K562 (cell line): ENCODE data around the gene SERPINE2. TPM values are rescaled to one million over a fixed set of nuclear protein-coding genes. Genes with fewer than 3 reads are reported as not detected.

ENCODE experiments used
- ATAC-seq: fragments of 200-7000 bp; cut with Tn5 transposase; 3 replicates; pipeline ENCODE4 v1.9.1; 2020; ENCODE audit warnings: moderate library complexity
- BruUV-seq: library from RNA; stranded (reverse); fragments of 400-500 nt; replicated peaks from 2 replicates; lab custom pipeline; 2021; lab: Mats Ljungman, UMichigan
- CTCF ChIA-PET: fragments of 300-600 bp; formaldehyde crosslinking; extraction: SDS; loops from one replicate; lab custom pipeline; 2021; ENCODE audit warnings: low intra/inter-chr PET ratio; lab: Yijun Ruan, JAX
- POLR2A ChIA-PET: fragments of 300-600, 350-650 bp; sonication (Branson Sonifier 250); formaldehyde crosslinking; extraction: SDS; loops from one replicate; lab custom pipeline; 2021; ENCODE audit warnings: antibody characterized with exemption, inconsistent platforms; lab: Yijun Ruan, JAX
- DNase-seq, 4 experiments: peaks; one replicate each; pipeline versions ENCODE4 v3.0.0 to v3.0.0-alpha.2; 2011 to 2018; ENCODE audit warnings: low spot score in 3 of 4, mixed read lengths in 3 of 4; ENCODE audit errors: extremely low read depth in 1 of 4
- FAIRE-seq: peaks from 2 replicates; lab custom pipeline; 2011; peaks lifted over from hg19 to GRCh38; lab: Jason Lieb, UNC
- H2AFZ ChIP-seq: 2 replicates; pipeline ENCODE4 v1.6.0; 2011; ENCODE audit warnings: low read depth, low read length, control low read depth, inconsistent platforms
- H3K27ac ChIP-seq: fragments of 200-600 bp; 3 replicates; pipeline ENCODE4 v1.8.0; 2011; ENCODE audit warnings: low read depth, mild to moderate bottlenecking, control low read depth, inconsistent platforms, low read length, moderate library complexity, mixed read lengths; ENCODE audit errors: extremely low read depth
- H3K27me3 ChIP-seq, 2 experiments: fragments of 300-600 bp in 1 of 2; 2 replicates in 1 of 2; 3 replicates in 1 of 2; pipeline versions ENCODE4 v1.6.0 to v1.8.0; 2011; ENCODE audit warnings: inconsistent platforms in 2 of 2, low read length in 2 of 2, mild to moderate bottlenecking in 1 of 2, mixed read lengths in 1 of 2, moderate library complexity in 1 of 2; ENCODE audit not compliant: control insufficient read depth in 2 of 2, insufficient read depth in 2 of 2
- H3K36me3 ChIP-seq: fragments of 300-600 bp; 3 replicates; pipeline ENCODE4 v1.8.0; 2011; ENCODE audit warnings: mild to moderate bottlenecking, low read length, inconsistent platforms; ENCODE audit not compliant: control insufficient read depth, insufficient read depth
- H3K4me1 ChIP-seq, 2 experiments: fragments of 200-600 bp in 1 of 2; replicated peaks in 1 of 2; 2 replicates in 1 of 2; 3 replicates in 1 of 2; pipeline versions ENCODE4 v1.5.1 to v1.8.0; 2011; ENCODE audit warnings: inconsistent platforms in 2 of 2, low read length in 2 of 2, mild to moderate bottlenecking in 1 of 2, mixed read lengths in 1 of 2, moderate library complexity in 1 of 2; ENCODE audit not compliant: control insufficient read depth in 2 of 2, insufficient read depth in 2 of 2
- H3K4me2 ChIP-seq: 2 replicates; pipeline ENCODE4 v1.6.1; 2011; ENCODE audit warnings: low read length, control low read depth, inconsistent platforms, mixed read lengths; ENCODE audit not compliant: insufficient read depth
- H3K4me3 ChIP-seq: fragments of 200-600 bp; sonication (generic), shearing (Covaris generic); 2 replicates; pipeline ENCODE4 v1.5.1; 2016; ENCODE audit warnings: control low read depth, inconsistent platforms
- H3K79me2 ChIP-seq: fragments of 200-600 bp; 3 replicates; pipeline ENCODE4 v1.8.0; 2011; ENCODE audit warnings: low read length, inconsistent platforms; ENCODE audit not compliant: control insufficient read depth, insufficient read depth
- H3K9ac ChIP-seq, 2 experiments: 2 replicates each; pipeline versions ENCODE4 v1.6.0 to v1.6.1; 2011; ENCODE audit warnings: low read depth in 2 of 2, low read length in 2 of 2, control low read depth in 1 of 2, inconsistent platforms in 1 of 2, mild to moderate bottlenecking in 1 of 2, mixed read lengths in 1 of 2; ENCODE audit not compliant: insufficient read depth in 1 of 2
- H3K9me1 ChIP-seq: one replicate; pipeline ENCODE4 v1.6.0; 2011; ENCODE audit warnings: inconsistent platforms, mild to moderate bottlenecking, low read length, moderate library complexity; ENCODE audit not compliant: control insufficient read depth, insufficient read depth
- H3K9me3 ChIP-seq: replicated peaks from 2 replicates; pipeline ENCODE4 v1.5.1; 2011; ENCODE audit warnings: low read depth, low read length, inconsistent platforms; ENCODE audit not compliant: control insufficient read depth, insufficient read depth
- H4K20me1 ChIP-seq: replicated peaks from 2 replicates; pipeline ENCODE4 v1.6.1; 2011; ENCODE audit warnings: low read length, inconsistent platforms, mixed read lengths; ENCODE audit not compliant: control insufficient read depth, insufficient read depth
- CEBPG ChIP-seq, 3 experiments: fragments of 200-800 bp in 1 of 3; sonication (Bioruptor generic) in 1 of 3; sonication (generic) in 1 of 3; formaldehyde crosslinking in 1 of 3; IDR thresholded peaks in 2 of 3; conservative IDR thresholded peaks in 1 of 3; 2 replicates each; pipeline versions ENCODE4 v1.6.1 to v1.8.0; 2016 to 2022; ENCODE audit warnings: missing compliant biosample characterization in 2 of 3, missing genetic modification characterization in 2 of 3, mild to moderate bottlenecking in 1 of 3, missing genetic modification reagents in 1 of 3
- PHB ChIP-seq: fragments of 250-450 bp; sonication (Bioruptor Pico); IDR thresholded peaks from 2 replicates; pipeline ENCODE4 v1.5.0; 2021
- PML ChIP-seq: IDR thresholded peaks from 2 replicates; pipeline ENCODE4 v1.6.1; 2012; ENCODE audit warnings: low read length, inconsistent platforms
- ZNF609 ChIP-seq: sonication (generic); formaldehyde crosslinking; IDR thresholded peaks from 2 replicates; pipeline ENCODE4 v1.8.1; 2023; ENCODE audit warnings: missing genetic modification reagents, mild to moderate bottlenecking, borderline replicate concordance
- WGBS: fragments of 100-300 bp; shearing (Covaris generic); methylation state at CpG from one replicate; pipeline ENCODE4 v1.1.6; 2016; ENCODE audit warnings: low coverage, mixed read lengths; ENCODE audit not compliant: insufficient coverage; ENCODE audit errors: missing lambda C conversion rate; 5-methylcytosine and 5-hydroxymethylcytosine counted together
- in situ Hi-C: fragments of 300-500 bp; cut with MboI; formaldehyde crosslinking; loops from 4 replicates; pipeline ENCODE4 v1.15.0; 2018; ENCODE audit warnings: inconsistent platforms, mixed read lengths
- intact Hi-C: fragments of 100-400 bp; cut with micrococcal nuclease; formaldehyde crosslinking; loops from 2 replicates; pipeline ENCODE4 v1.14.2; 2022
- polyA plus RNA-seq, 8 experiments: library from polyadenylated mRNA; depleted of rRNA in 4 of 8; stranded (reverse) in 5 of 8; unstranded in 3 of 8; fragments of >200 nt; fragmentation: Nextera tagmentation in 2 of 8; fragmentation: Illumina TruSeq in 1 of 8; extraction: Ambion mirVana in 2 of 8; extraction: Trizol in 1 of 8; gene quantifications; 2 replicates each; pipeline versions ENCODE4 v1.2.1 to v1.2.3, GENCODE V29; 2011 to 2014; ENCODE audit warnings: inconsistent platforms in 1 of 8, missing spikeins in 1 of 8
- total RNA-seq, 7 experiments: library from RNA; depleted of rRNA in 6 of 7; stranded (reverse); fragments of >200 nt in 6 of 7; fragmentation: Illumina TruSeq in 2 of 7; extraction: Trizol in 2 of 7; gene quantifications; 2 replicates each; pipeline versions ENCODE4 v1.2.1 to v1.2.3, GENCODE V29; 2011 to 2021; ENCODE audit warnings: low replicate concordance in 1 of 7

SERPINE2 gene
- total and polyA plus RNA-seq, 9 of the 15 experiments (the other 6 are each of a cell fraction or from before 2014, with no cell fraction given), result 0.03 to 0.16 (median 0.13) TPM; not detected in 6

- TF ChIP-seq ZNF609, result no peak
- no peak for TF ChIP-seq PML
Measured at GRCh38 chr2:224008702-224009261, 30.3 kb downstream of the SERPINE2 start (continued).

- intact Hi-C loops, result no loop called here
- WGBS, result 4% methylated on average over 15 of the region's 16 CpGs
- Histone ChIP-seq H3K4me1 (no peaks in the 10 kb centered on the region), H2AFZ (no peak overlapping the region), H3K9me1 (no peaks in the 10 kb centered on the region), H3K4me3 (no peak overlapping the region), H3K27ac (no peak overlapping the region), H3K36me3 (no peaks in the 10 kb centered on the region), H3K79me2 (no peaks in the 10 kb centered on the region), H4K20me1 (no peaks in the 10 kb centered on the region), H3K27me3 (peaks cover 13 to 41% of the 10 kb centered on the region in 2 experiments), H3K4me2 (no peak overlapping the region), H3K9me3 (no peaks in the 10 kb centered on the region), H3K9ac (no peak overlapping the region)
- ChIA-PET POLR2A (interaction anchor here (0.7 kb wide), 1 partner anchor 405 kb away, joined by 3 read pairs; no protein-coding TSS in a partner anchor), CTCF (no interaction called here)
- ATAC-seq (no peak), DNase-seq (no peak), FAIRE-seq (no peak)
- BruUV-seq, result no TSS peak
- no peak for TF ChIP-seq PHB (CRISPR knock-in tag)
- no peak for TF ChIP-seq CEBPG (CRISPR knock-in tag; IDR thresholded peaks at IDR 0.05)
- peak in 1 of 2 experiments; percentile 35; a peak in 1 of 4 replicates for TF ChIP-seq CEBPG (tag; conservative IDR thresholded peaks at IDR 0.05 in 1 of 2, IDR thresholded peaks at IDR 0.05 in 1 of 2)
- in situ Hi-C loops, result no loop called here
Measured at GRCh38 chr2:224004105-224004695, 34.9 kb downstream of the SERPINE2 start.
